HepG2 (cell line): ENCODE measurements around the gene KLHL3. TPM values are rescaled to one million over a fixed set of nuclear protein-coding genes. Genes with fewer than 3 reads are reported as not detected.

Source experiments
- CHCHD3 ChIP-seq: sonication (generic); formaldehyde crosslinking; IDR thresholded peaks from 2 replicates; pipeline ENCODE4 v1.8.0; 2022; ENCODE audit warnings: mild to moderate bottlenecking, missing genetic modification reagents, moderate library complexity
- SIN3A ChIP-seq: IDR thresholded peaks from 2 replicates; pipeline ENCODE4 v1.6.1; 2011; ENCODE audit warnings: low read depth, mild to moderate bottlenecking, control low read depth, low read length, borderline replicate concordance
- TFDP2 ChIP-seq: sonication (generic); formaldehyde crosslinking; IDR thresholded peaks from 2 replicates; pipeline ENCODE4 v1.4.0; 2020; ENCODE audit warnings: missing genetic modification reagents
- TP53 ChIP-seq: sonication (generic); formaldehyde crosslinking; conservative IDR thresholded peaks from 2 replicates; pipeline ENCODE4 v1.4.0; 2020; ENCODE audit warnings: missing genetic modification reagents
- ZNF660 ChIP-seq: sonication (generic); formaldehyde crosslinking; IDR thresholded peaks from 2 replicates; pipeline ENCODE4 v1.5.1; 2020; ENCODE audit warnings: mild to moderate bottlenecking, low read depth, missing genetic modification reagents, borderline replicate concordance
- ZNF720 ChIP-seq: sonication (generic); formaldehyde crosslinking; IDR thresholded peaks from 2 replicates; pipeline ENCODE4 v1.4.0; 2020; ENCODE audit warnings: missing genetic modification reagents
- polyA plus RNA-seq, 8 experiments: library from polyadenylated mRNA; depleted of rRNA in 3 of 8; stranded (reverse) in 7 of 8; unstranded in 1 of 8; fragments of >200 nt; fragmentation: Illumina TruSeq in 4 of 8; extraction: Trizol in 4 of 8; gene quantifications; 2 replicates each; pipeline versions ENCODE4 v1.2.1 to v1.2.3, GENCODE V29; 2011 to 2016; ENCODE audit warnings: low read depth in 4 of 8, missing spikeins in 1 of 8, mixed read lengths in 1 of 8; ENCODE audit not compliant: insufficient read depth in 1 of 8
- total RNA-seq, 5 experiments: library from RNA; depleted of rRNA; stranded (reverse); fragments of >200 nt; fragmentation: Illumina TruSeq; extraction: Trizol; gene quantifications; 2 replicates each; pipeline ENCODE4 v1.2.3, GENCODE V29; 2016; ENCODE audit warnings: low read depth in 1 of 5
- TF ChIP-seq, protein P1 (sequence below): sonication (generic); formaldehyde crosslinking; IDR thresholded peaks from 2 replicates; pipeline ENCODE4 v1.4.0; 2020; ENCODE audit warnings: missing genetic modification reagents, mild to moderate bottlenecking, borderline replicate concordance
- TF ChIP-seq, protein P2 (sequence below): sonication (generic); formaldehyde crosslinking; IDR thresholded peaks from 2 replicates; pipeline ENCODE4 v1.4.0; 2020; ENCODE audit warnings: missing genetic modification reagents
- TF ChIP-seq, protein P3 (sequence below): sonication (generic); formaldehyde crosslinking; conservative IDR thresholded peaks from 2 replicates; pipeline ENCODE4 v1.4.0; 2020; ENCODE audit warnings: missing genetic modification reagents

KLHL3 gene
- total and polyA plus RNA-seq, 2 of the 13 experiments (the other 11 are each of a cell fraction or from before 2014, with no cell fraction given): 0.02 to 0.08 TPM

DNA sequence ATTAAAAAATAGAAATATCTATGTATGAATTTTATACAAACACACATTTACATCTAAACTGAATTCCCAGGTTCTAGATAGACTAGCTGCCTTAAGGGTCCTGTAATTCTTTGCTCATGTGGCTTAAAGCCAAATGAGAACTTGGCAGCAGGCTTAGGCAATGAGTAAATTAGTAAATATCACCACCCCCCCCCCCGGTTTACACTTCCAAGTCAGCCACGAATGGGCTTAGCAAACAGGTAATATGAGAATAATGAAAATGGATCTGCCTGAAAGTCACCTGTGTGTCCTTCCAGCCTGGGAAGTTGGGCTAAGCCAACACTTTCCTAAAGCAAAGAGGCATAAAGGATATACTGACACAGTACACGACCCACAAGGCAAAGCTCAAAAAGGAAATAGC, 108.6 kb downstream of the KLHL3 start (continued):
- no peak for TF ChIP-seq SIN3A
- TF ChIP-seq, protein P1, sequence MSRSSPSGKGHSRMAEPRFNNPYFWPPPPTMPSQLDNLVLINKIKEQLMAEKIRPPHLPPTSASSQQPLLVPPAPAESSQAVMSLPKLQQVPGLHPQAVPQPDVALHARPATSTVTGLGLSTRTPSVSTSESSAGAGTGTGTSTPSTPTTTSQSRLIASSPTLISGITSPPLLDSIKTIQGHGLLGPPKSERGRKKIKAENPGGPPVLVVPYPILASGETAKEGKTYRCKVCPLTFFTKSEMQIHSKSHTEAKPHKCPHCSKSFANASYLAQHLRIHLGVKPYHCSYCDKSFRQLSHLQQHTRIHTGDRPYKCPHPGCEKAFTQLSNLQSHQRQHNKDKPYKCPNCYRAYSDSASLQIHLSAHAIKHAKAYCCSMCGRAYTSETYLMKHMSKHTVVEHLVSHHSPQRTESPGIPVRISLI (CRISPR knock-in tag): no peak
- TF ChIP-seq TFDP2: no peak
- TF ChIP-seq, protein P2, sequence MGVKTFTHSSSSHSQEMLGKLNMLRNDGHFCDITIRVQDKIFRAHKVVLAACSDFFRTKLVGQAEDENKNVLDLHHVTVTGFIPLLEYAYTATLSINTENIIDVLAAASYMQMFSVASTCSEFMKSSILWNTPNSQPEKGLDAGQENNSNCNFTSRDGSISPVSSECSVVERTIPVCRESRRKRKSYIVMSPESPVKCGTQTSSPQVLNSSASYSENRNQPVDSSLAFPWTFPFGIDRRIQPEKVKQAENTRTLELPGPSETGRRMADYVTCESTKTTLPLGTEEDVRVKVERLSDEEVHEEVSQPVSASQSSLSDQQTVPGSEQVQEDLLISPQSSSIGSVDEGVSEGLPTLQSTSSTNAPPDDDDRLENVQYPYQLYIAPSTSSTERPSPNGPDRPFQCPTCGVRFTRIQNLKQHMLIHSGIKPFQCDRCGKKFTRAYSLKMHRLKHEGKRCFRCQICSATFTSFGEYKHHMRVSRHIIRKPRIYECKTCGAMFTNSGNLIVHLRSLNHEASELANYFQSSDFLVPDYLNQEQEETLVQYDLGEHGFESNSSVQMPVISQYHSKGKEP (CRISPR knock-in tag): no peak
- TF ChIP-seq ZNF660 (CRISPR knock-in tag): no peak
- no peak for TF ChIP-seq ZNF720 (CRISPR knock-in tag)
- no peak for TF ChIP-seq TP53
- TF ChIP-seq, protein P3, sequence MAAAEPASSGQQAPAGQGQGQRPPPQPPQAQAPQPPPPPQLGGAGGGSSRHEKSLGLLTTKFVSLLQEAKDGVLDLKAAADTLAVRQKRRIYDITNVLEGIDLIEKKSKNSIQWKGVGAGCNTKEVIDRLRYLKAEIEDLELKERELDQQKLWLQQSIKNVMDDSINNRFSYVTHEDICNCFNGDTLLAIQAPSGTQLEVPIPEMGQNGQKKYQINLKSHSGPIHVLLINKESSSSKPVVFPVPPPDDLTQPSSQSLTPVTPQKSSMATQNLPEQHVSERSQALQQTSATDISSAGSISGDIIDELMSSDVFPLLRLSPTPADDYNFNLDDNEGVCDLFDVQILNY (CRISPR knock-in tag): no peak
- TF ChIP-seq CHCHD3 (CRISPR knock-in tag): no peak
